GM12872 (cell line): Measurements from ENCODE around the gene KRT37.

ENCODE experiments used
- TF ChIP-seq, protein P1 (sequence below): IDR thresholded peaks from 3 replicates; pipeline ENCODE4 v1.5.1; 2011; ENCODE audit warnings: low read depth, mild to moderate bottlenecking, low read length, moderate library complexity; ENCODE audit not compliant: insufficient read depth

The KRT37 gene

DNA sequence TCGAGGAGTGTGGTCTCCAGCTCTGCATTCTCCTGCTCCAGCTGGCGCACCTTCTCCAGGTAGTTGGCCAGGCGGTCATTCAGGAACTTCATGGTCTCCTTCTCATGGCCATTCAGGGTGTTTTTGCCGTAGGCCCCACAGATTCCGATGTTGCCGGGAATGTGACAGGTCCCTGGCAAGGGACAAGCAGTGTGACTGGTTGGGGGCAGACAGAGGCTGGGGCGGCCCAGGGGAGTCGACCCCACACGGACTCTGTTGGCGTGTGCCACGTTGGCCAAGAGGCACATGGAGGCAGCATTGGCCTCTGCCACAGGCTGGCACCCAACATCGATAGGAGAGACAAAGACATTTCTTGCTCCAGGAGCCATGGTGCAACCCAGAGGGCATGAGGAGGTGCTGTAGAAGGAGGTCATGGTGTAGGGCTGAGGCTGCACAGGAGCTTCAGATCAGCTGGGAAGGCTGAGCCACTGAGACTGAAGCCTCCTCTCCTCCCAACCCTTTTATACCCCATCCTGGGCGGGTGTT, at the start of gene KRT37:
Gene KRT37 (minus strand): TSS at position 475 of the 525 bp plus-strand sequence. CDS start 62 bp downstream, at position 413.
- TF ChIP-seq, protein P1, sequence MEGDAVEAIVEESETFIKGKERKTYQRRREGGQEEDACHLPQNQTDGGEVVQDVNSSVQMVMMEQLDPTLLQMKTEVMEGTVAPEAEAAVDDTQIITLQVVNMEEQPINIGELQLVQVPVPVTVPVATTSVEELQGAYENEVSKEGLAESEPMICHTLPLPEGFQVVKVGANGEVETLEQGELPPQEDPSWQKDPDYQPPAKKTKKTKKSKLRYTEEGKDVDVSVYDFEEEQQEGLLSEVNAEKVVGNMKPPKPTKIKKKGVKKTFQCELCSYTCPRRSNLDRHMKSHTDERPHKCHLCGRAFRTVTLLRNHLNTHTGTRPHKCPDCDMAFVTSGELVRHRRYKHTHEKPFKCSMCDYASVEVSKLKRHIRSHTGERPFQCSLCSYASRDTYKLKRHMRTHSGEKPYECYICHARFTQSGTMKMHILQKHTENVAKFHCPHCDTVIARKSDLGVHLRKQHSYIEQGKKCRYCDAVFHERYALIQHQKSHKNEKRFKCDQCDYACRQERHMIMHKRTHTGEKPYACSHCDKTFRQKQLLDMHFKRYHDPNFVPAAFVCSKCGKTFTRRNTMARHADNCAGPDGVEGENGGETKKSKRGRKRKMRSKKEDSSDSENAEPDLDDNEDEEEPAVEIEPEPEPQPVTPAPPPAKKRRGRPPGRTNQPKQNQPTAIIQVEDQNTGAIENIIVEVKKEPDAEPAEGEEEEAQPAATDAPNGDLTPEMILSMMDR: no peak

DNA sequence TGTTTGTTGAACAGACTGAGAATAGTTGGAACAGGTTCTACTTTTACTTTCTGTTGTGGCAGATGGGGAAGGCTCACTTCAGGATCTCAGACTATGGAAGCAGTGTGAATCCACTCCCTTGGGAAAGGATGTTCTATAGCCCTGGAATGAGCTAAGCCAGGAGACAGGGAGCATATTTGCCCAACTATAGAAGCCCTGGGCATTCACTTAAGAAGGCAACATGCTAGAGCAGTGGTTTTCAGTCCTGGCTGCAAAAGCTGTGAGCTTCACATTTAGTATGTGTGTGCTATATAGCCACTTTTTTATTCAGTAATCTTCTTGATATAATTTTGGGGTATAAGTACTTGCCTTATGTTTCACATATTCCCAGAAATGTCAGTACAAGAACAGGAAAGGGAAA, 44.0 kb upstream of the KRT37 start:
- TF ChIP-seq, protein P1: no peak

- TF ChIP-seq, protein P1: no peak
Measured at GRCh38 chr17:41467561-41467960, 43.2 kb upstream of the KRT37 start.

DNA sequence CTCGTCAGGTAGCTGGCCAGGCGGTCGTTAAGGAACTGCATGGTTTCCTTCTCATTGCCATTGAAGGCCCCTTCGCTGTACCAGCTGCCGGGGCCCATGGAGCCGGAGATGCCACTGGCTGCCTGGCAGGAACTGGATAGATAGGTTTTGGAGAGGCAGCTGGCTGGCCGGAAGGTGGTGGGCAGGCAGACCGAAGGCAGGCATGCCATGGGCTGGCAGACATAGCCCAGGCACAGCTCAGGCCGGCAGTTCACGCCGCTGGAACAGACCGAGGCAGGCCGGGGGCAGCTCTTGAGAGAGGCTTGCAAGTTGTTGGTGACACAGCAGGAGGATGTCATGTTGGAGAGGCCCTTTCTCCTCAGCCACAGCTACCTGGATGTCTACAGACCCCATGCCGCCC, 42.6 kb upstream of the KRT37 start, which contains the start of gene KRT32:
Gene KRT32 (minus strand): TSS at position 399 of the 400 bp plus-strand sequence. CDS start 61 bp downstream, at position 338.
- TF ChIP-seq, protein P1: no peak

GRCh38 chr17:41464682-41465081, 40.3 kb upstream of the KRT37 start:
- TF ChIP-seq, protein P1: no peak

- TF ChIP-seq, protein P1: no peak
Measured at GRCh38 chr17:41464173-41464572, 39.8 kb upstream of the KRT37 start.

DNA sequence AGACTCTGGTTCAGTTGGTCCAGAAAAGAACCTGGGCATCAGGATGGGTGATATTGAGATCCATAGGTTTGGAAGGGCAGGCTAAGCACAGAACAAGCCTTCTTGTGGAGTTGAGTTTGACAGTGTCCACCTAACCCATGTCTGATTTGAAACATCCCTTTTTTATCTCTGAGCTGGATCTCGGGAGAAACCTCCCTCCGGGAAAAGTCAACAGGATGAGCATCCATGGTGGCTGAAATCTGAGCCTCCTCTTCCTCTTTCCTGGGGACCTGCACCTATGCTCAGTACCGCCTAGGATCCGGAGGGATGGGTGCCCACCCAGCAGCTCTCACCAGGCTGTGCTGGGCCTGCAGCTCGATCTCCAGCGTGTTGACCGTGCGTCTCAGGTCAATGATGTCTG, 39.4 kb upstream of the KRT37 start:
- TF ChIP-seq, protein P1: no peak
